ENCODE data around the gene IGFBP2. TPM values are rescaled to one million over a fixed set of nuclear protein-coding genes. Genes with fewer than 3 reads are reported as not detected.

IGFBP2 gene
- polyA plus RNA-seq, 1 donor, result 149 TPM

GRCh38 chr2:216615298-216616082 is 17.7 kb upstream of the IGFBP2 start:
- DNase-seq (ENCODE audit: low read depth), result no peak

- DNase-seq (ENCODE audit: low read depth), result no peak
Observed at GRCh38 chr2:216616083-216616678, 17.0 kb upstream of the IGFBP2 start.

GRCh38 chr2:216617159-216617815 is 15.9 kb upstream of the IGFBP2 start:
- DNase-seq (ENCODE audit: low read depth), result no peak

GRCh38 chr2:216618785-216619184 is 14.4 kb upstream of the IGFBP2 start:
- DNase-seq (ENCODE audit: low read depth), result no peak

- no peak for DNase-seq (ENCODE audit: low read depth)
Observed at GRCh38 chr2:216619411-216620393, 13.5 kb upstream of the IGFBP2 start.

GRCh38 chr2:216620786-216621185 is 12.4 kb upstream of the IGFBP2 start:
- DNase-seq (ENCODE audit: low read depth), result peak; percentile 81

- no peak for DNase-seq (ENCODE audit: low read depth)
Observed at GRCh38 chr2:216621292-216621691, 11.9 kb upstream of the IGFBP2 start.

- no peak for DNase-seq (ENCODE audit: low read depth)
Observed at GRCh38 chr2:216622526-216622925, 10.7 kb upstream of the IGFBP2 start.

GRCh38 chr2:216624251-216624650 is 9.0 kb upstream of the IGFBP2 start:
- DNase-seq (ENCODE audit: low read depth), result no peak

GRCh38 chr2:216626168-216626874 is 6.9 kb upstream of the IGFBP2 start:
- no peak for DNase-seq (ENCODE audit: low read depth)

GRCh38 chr2:216626875-216627245 is 6.4 kb upstream of the IGFBP2 start:
- no peak for DNase-seq (ENCODE audit: low read depth)

- no peak for DNase-seq (ENCODE audit: low read depth)
Observed at GRCh38 chr2:216629784-216630183, 3.4 kb upstream of the IGFBP2 start.

GRCh38 chr2:216632346-216632951 is 771 bp upstream of the IGFBP2 start:
- no peak for DNase-seq (ENCODE audit: low read depth)

GRCh38 chr2:216633616-216634369 is 573 bp downstream of the IGFBP2 start:
- DNase-seq (ENCODE audit: low read depth), result no peak

GRCh38 chr2:216634370-216635148 is 1.3 kb downstream of the IGFBP2 start:
- no peak for DNase-seq (ENCODE audit: low read depth)

- no peak for DNase-seq (ENCODE audit: low read depth)
Observed at GRCh38 chr2:216635171-216635570, 2.0 kb downstream of the IGFBP2 start.

- no peak for DNase-seq (ENCODE audit: low read depth)
Observed at GRCh38 chr2:216635701-216636550, 2.7 kb downstream of the IGFBP2 start.
